Transverse colon (tissue), 4 donors: Measurements from ENCODE around the gene NHLRC4. TPM values are rescaled to one million over a fixed set of nuclear protein-coding genes. Genes with fewer than 3 reads are reported as not detected.

ENCODE experiments used
- DNase-seq: peaks from one replicate; pipeline ENCODE4 v3.0.0-alpha.2; 2019
- H3K27ac ChIP-seq, 4 donors: fragments of 200-600 bp; sonication (generic); 2 replicates each; pipeline ENCODE4 v1.5.1; 2016 to 2018; ENCODE audit warnings: inconsistent platforms in 4 of 4
- H3K27me3 ChIP-seq: fragments of 200-600 bp; sonication (generic); 2 replicates; pipeline ENCODE4 v1.5.1; 2017; ENCODE audit warnings: inconsistent platforms
- H3K36me3 ChIP-seq, 4 donors: fragments of 200-600 bp; sonication (generic); 2 replicates each; pipeline ENCODE4 v1.5.1; 2017 to 2019; ENCODE audit warnings: inconsistent platforms in 4 of 4
- H3K4me1 ChIP-seq, 4 donors: fragments of 200-600 bp; sonication (generic); 2 replicates each; pipeline ENCODE4 v1.5.1; 2017 to 2020; ENCODE audit warnings: inconsistent platforms in 4 of 4
- H3K4me3 ChIP-seq, 4 donors: fragments of 200-600 bp; sonication (generic); 1 replicate in 1 of 4; 2 replicates in 3 of 4; pipeline versions ENCODE4 v1.5.1 to v1.6.1; 2017 to 2019; ENCODE audit warnings: inconsistent platforms in 4 of 4
- H3K9me3 ChIP-seq, 2 donors: fragments of 200-600 bp; sonication (generic); 2 replicates each; pipeline ENCODE4 v1.5.1; 2017 to 2019; ENCODE audit warnings: inconsistent platforms in 2 of 2
- EP300 ChIP-seq: sonication (generic); formaldehyde crosslinking; IDR thresholded peaks from one replicate; pipeline ENCODE4 v1.6.1; 2017; ENCODE audit warnings: antibody characterized with exemption, low read depth
- POLR2A ChIP-seq: fragments of 450-650 bp; IDR thresholded peaks from one replicate; pipeline ENCODE4 v1.6.1; 2016; ENCODE audit warnings: antibody characterized with exemption, mild to moderate bottlenecking, moderate library complexity
- POLR2AphosphoS5 ChIP-seq, 3 donors: sonication (generic); formaldehyde crosslinking; IDR thresholded peaks; one replicate each; pipeline ENCODE4 v1.6.1; 2016; ENCODE audit warnings: antibody characterized with exemption in 3 of 3
- WGBS, 2 donors: methylation state at CpG; one replicate each; pipeline ENCODE4 v1.1.5; 2018; ENCODE audit warnings: low coverage in 1 of 2; 5-methylcytosine and 5-hydroxymethylcytosine counted together
- in situ Hi-C, 4 donors: fragments of 200-750 bp; cut with MboI; loops; one replicate each; pipeline versions ENCODE4 v1.15.0 to v1.15.1; 2017; ENCODE audit warnings: low sequenced_read_pairs in 3 of 4, low pct_ligation_motif_present in 1 of 4, low pct_unique_long_range_greater_than_20kb in 1 of 4
- intact Hi-C: fragments of 100-400 bp; cut with DNase I; formaldehyde crosslinking; loops from one replicate; pipeline ENCODE4 v1.15.1; 2023; ENCODE audit warnings: low total_unique reads
- total RNA-seq, 4 donors: library from RNA; depleted of rRNA; stranded (reverse); fragments of >200 nt; gene quantifications; one replicate each; pipeline ENCODE4 v1.1.0, GENCODE V29; 2016
- TF ChIP-seq, protein P1 (sequence below), 5 experiments: fragments of 200-600 bp in 3 of 5; fragments of 450-650 bp in 2 of 5; sonication (generic) in 3 of 5; IDR thresholded peaks; 1 replicate in 2 of 5; 2 replicates in 3 of 5; pipeline ENCODE4 v1.5.1; 2016 to 2017; ENCODE audit warnings: antibody characterized with exemption in 5 of 5, inconsistent platforms in 3 of 5, mild to moderate bottlenecking in 2 of 5, moderate library complexity in 1 of 5

Gene NHLRC4
- total RNA-seq, 4 donors from 2014 or later = 0.55 to 0.75 (median 0.64) TPM; not detected in 1

DNA sequence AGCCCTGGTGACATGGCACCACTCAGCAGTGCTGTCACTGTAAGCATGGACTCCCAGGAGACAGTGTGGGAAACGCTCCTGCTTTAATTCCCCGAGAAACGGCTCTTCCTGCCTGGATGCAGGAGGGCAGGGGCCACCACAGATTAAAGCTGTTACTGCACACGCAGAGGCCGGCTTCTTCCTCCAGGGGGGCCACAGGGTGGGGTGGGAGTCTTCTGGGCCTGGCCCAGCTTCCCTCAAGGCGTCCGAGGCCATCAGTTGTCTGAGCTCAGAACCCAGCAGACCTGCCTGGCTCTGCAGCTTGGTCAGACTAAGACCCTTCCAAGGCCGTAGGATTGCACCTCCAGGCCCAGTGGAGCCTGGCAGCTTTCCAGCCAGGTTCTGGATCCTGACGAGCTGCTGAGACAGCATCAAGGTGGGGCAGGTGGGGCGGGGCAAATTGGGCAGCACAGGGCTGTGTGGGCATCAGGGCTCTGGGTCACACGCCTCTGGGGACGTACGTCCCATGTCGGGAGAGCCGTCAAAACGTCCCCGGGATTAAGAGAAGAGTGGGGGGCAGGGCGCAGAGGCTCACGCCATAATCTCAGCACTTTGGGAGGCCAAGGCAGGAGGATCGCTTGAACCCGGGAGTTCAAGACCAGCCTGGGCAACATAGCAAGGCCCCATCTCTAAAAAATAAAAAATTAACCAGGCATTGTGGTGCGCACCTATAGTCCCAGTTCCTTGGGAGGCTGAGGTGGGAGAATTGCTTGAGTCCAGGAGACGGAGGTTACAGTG, 44.3 kb upstream of the NHLRC4 start:
- in situ Hi-C loops = loop anchor here in 1 of 4 donors (25.0 kb wide), 1 partner anchor 90 kb away; no protein-coding TSS in a partner anchor
- Histone ChIP-seq H3K4me1 (peaks cover 18 to 38% (median 27%) of the 10 kb centered on the region in 4 donors), H3K27me3 (no peaks in the 10 kb centered on the region), H3K36me3 (no peaks in the 10 kb centered on the region), H3K4me3 (no peak overlapping the region), H3K9me3 (no peaks in the 10 kb centered on the region), H3K27ac (no peak overlapping the region)
- intact Hi-C loops = no loop called here
- DNase-seq = no peak
- TF ChIP-seq, protein P1, sequence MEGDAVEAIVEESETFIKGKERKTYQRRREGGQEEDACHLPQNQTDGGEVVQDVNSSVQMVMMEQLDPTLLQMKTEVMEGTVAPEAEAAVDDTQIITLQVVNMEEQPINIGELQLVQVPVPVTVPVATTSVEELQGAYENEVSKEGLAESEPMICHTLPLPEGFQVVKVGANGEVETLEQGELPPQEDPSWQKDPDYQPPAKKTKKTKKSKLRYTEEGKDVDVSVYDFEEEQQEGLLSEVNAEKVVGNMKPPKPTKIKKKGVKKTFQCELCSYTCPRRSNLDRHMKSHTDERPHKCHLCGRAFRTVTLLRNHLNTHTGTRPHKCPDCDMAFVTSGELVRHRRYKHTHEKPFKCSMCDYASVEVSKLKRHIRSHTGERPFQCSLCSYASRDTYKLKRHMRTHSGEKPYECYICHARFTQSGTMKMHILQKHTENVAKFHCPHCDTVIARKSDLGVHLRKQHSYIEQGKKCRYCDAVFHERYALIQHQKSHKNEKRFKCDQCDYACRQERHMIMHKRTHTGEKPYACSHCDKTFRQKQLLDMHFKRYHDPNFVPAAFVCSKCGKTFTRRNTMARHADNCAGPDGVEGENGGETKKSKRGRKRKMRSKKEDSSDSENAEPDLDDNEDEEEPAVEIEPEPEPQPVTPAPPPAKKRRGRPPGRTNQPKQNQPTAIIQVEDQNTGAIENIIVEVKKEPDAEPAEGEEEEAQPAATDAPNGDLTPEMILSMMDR (IDR thresholded peaks at IDR 0.05) = no peak
- TF ChIP-seq POLR2A (no peak), EP300 (no peak), POLR2AphosphoS5 (IDR thresholded peaks at IDR 0.05) (no peak)
- 61% methylated on average over 22 of the region's 23 CpGs; no CpG with 5 or more reads in 1 of the 2 donors for WGBS, 2 donors

DNA sequence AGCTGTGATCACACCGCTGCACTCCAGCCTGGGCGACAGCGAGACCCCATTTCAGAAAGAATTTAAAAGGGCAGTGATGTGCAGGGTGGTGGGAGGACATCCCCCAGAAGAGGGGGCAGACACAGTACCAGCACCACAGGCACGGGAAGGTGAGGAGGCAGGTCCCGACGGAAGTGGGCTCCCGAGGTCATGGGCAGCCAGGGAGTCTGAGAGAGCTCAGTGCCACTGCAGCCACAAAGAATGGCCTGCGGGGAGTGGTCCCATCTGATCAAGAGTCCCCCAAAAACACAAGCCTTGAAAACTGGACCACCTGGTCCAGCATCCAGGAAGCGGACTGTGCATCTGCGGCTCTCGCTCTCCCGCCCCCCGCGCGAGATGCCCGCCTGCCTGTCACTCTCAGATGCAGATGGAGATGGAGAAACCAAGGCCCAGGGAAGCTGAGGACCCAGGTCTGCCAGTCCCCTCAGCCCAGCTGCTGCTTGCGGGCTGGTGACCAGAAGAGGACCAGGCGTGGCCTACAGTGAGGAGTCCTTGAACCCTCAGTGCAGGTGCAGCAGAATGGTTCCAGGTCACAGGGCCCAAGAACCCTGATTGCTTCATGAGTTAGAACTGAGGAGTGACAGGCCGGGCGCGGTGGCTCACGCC, 43.6 kb upstream of the NHLRC4 start:
- intact Hi-C loops = no loop called here
- Histone ChIP-seq H3K4me3 (no peak overlapping the region), H3K4me1 (peaks cover 18 to 38% (median 27%) of the 10 kb centered on the region in 4 donors), H3K9me3 (no peaks in the 10 kb centered on the region), H3K36me3 (no peaks in the 10 kb centered on the region), H3K27me3 (no peaks in the 10 kb centered on the region), H3K27ac (no peak overlapping the region)
- TF ChIP-seq, protein P1 (IDR thresholded peaks at IDR 0.05) = no peak
- TF ChIP-seq POLR2AphosphoS5 (IDR thresholded peaks at IDR 0.05) = no peak
- no peak for TF ChIP-seq EP300
- TF ChIP-seq POLR2A = no peak
- in situ Hi-C loops = loop anchor here in 1 of 4 donors (25.0 kb wide), 1 partner anchor 89 kb away; no protein-coding TSS in a partner anchor
- WGBS, 2 donors = 92% methylated on average over 20 of the region's 22 CpGs; no CpG with 5 or more reads in 1 of the 2 donors
- DNase-seq = no peak

DNA sequence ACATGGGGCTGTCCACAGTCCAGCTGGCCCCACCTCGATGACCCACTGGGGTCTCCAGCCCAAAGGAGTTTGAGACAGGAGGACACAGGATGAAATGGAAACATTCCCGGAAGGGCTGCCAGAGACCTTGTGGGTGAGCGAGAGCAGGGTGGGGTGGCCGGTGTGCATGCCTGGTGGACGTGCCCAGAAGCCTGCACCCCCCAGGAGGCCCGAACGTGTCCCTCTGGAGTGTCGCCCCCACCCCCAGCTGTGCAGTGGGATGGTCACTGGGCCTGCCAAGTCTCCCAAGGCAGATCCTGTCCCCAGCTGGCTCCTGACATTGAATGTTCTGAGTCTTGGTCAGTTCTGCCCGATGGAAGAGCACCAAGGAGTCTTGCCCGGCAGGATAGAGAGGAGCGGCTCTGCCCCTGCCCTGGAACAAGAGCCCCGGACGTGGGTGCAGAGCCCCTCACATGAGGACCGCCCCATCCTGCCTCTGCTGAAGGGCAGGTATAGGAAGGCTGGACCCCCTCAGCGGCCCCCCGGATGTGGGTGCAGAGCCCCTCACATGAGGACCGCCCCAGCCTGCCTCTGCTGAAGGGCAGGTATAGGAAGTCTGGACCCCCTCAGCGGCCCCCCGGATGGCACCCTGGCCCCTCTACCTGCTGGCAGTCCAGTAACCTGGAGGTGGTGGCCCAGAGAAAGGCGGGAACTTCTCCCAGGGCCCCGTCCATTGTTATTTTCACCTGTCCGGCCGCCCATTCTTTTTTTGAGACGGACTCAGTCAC, 42.3 kb upstream of the NHLRC4 start:
- Histone ChIP-seq H3K36me3 (no peaks in the 10 kb centered on the region), H3K9me3 (no peaks in the 10 kb centered on the region), H3K4me1 (peaks cover 24 to 47% (median 37%) of the 10 kb centered on the region in 4 donors), H3K27me3 (no peaks in the 10 kb centered on the region), H3K4me3 (no peak overlapping the region), H3K27ac (no peak overlapping the region)
- intact Hi-C loops = no loop called here
- 81 to 100% methylated on average over 1 to 18 of the region's 24 CpGs for WGBS, 2 donors
- TF ChIP-seq, protein P1 (IDR thresholded peaks at IDR 0.05) = no peak
- TF ChIP-seq POLR2AphosphoS5 (IDR thresholded peaks at IDR 0.05) (no peak), EP300 (no peak), POLR2A (no peak)
- DNase-seq = no peak
- in situ Hi-C loops = loop anchor here in 1 of 4 donors (25.0 kb wide), 1 partner anchor 88 kb away; no protein-coding TSS in a partner anchor
